ENCODE data around the gene PARN. TPM values are rescaled to one million over a fixed set of nuclear protein-coding genes. Genes with fewer than 3 reads are reported as not detected.
A peak's percentile ranks its signal among the peaks of the same experiment; 100 is the strongest.

Gene PARN
- total RNA-seq, 1 donor from 2014 or later: 26.5 TPM

DNA sequence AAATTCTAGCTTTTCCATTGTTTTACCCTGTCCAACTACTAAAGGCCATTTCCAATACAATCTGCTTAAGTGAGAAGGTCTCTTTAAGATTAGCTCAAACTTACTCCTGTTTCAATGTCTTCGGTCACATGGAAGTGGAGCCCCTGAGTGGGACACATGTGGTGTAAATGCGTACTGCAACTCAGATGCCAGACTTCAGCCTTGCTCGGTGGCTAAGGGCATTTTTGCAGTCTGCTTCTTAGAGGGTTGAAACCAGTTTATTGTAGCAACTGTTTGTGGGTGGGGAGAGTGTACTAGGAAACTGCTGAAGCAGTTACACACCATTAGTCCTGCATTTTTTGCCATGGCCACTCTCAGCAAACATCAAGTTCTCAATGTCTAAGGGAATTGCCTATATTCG lies 140.6 kb downstream of the PARN start:
- no peaks in the 10 kb centered on the region for H3K36me3 Mint-ChIP-seq (ENCODE audit: low read depth)
- H3K4me1 Mint-ChIP-seq: peaks cover 38% of the 10 kb centered on the region
- H3K4me3 Mint-ChIP-seq: peak overlapping the region; percentile 64
- peaks cover 2% of the 10 kb centered on the region for H3K27me3 Mint-ChIP-seq (ENCODE audit: low read depth)
- no peak overlapping the region for H3K27ac Mint-ChIP-seq (ENCODE audit: unreplicated experiment)
- TF ChIP-seq, protein P1, sequence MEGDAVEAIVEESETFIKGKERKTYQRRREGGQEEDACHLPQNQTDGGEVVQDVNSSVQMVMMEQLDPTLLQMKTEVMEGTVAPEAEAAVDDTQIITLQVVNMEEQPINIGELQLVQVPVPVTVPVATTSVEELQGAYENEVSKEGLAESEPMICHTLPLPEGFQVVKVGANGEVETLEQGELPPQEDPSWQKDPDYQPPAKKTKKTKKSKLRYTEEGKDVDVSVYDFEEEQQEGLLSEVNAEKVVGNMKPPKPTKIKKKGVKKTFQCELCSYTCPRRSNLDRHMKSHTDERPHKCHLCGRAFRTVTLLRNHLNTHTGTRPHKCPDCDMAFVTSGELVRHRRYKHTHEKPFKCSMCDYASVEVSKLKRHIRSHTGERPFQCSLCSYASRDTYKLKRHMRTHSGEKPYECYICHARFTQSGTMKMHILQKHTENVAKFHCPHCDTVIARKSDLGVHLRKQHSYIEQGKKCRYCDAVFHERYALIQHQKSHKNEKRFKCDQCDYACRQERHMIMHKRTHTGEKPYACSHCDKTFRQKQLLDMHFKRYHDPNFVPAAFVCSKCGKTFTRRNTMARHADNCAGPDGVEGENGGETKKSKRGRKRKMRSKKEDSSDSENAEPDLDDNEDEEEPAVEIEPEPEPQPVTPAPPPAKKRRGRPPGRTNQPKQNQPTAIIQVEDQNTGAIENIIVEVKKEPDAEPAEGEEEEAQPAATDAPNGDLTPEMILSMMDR (conservative IDR thresholded peaks at IDR 0.05): peak; percentile 49
- H3K9me3 Mint-ChIP-seq: no peaks in the 10 kb centered on the region
- DNase-seq (ENCODE audit: low read depth, low spot score): no peak

DNA sequence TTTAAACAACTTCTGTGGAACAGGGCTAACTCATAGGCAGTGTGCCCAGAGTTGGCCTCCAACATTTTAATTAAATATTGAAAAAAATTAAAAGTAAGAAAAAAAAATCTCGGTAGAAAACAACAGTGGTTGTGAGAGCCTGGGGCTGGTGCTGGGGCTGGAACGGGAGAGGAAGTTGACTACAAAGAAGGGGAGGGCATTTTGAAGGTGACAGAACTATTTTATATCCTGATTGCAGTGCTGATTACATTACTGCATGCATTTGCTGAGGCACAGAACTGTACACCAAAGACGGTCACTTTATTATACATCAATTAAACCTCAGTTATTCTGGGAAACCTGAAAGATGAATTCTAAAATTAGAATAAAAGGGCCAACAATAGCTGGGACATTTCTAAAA lies 142.5 kb downstream of the PARN start:
- peak overlapping the region; percentile 97 for H3K27ac Mint-ChIP-seq (ENCODE audit: unreplicated experiment)
- H3K4me3 Mint-ChIP-seq: peak overlapping the region; percentile 36
- TF ChIP-seq, protein P1 (conservative IDR thresholded peaks at IDR 0.05): no peak
- no peaks in the 10 kb centered on the region for H3K27me3 Mint-ChIP-seq (ENCODE audit: low read depth)
- no peaks in the 10 kb centered on the region for H3K36me3 Mint-ChIP-seq (ENCODE audit: low read depth)
- peaks cover 41% of the 10 kb centered on the region for H3K4me1 Mint-ChIP-seq
- no peak for DNase-seq (ENCODE audit: low read depth, low spot score)
- no peaks in the 10 kb centered on the region for H3K9me3 Mint-ChIP-seq

DNA sequence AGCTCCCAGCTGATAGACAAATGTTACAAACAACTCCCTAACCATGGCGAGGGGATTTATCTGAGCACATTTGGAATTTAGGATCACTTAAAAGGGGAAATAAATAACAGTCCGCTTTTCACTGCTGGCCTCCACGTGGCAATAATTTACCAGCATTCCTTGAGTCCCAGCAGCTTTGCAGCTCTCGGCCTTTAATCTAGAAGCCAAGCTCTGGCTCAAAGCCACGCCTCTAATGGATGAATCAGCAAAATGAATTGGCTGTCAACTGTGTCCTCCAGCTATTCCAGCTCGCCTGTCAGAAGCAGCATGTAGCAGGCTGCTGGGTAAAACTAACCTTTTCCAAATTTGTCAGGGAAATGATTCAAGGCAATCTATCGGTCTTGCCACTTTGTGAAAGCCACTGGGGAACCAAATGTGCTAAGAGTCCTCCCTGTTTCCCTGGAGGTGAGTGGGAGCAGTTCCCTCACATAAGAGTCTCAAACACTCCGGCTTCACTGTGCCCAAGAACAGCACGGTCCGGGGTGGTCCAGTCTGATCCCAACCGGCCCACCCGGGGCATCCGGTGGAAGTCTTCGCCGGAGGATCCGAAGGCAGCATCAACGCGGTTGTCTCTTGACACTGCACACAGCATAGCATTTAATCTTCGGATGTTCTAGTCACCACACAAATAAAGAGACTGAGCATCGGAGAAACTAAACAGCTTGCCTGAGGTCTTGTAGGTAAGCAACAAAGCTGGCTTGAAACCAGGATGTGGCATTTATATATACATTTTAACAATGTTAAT lies 143.3 kb downstream of the PARN start:
- TF ChIP-seq, protein P1 (conservative IDR thresholded peaks at IDR 0.05): no peak
- peaks cover 3% of the 10 kb centered on the region for H3K36me3 Mint-ChIP-seq (ENCODE audit: low read depth)
- H3K4me1 Mint-ChIP-seq: peaks cover 33% of the 10 kb centered on the region
- H3K27ac Mint-ChIP-seq (ENCODE audit: unreplicated experiment): peak overlapping the region; percentile 93
- DNase-seq (ENCODE audit: low read depth, low spot score): peak; percentile 14
- H3K27me3 Mint-ChIP-seq (ENCODE audit: low read depth): no peaks in the 10 kb centered on the region
- H3K4me3 Mint-ChIP-seq: peak overlapping the region; percentile 8
- no peaks in the 10 kb centered on the region for H3K9me3 Mint-ChIP-seq

DNA sequence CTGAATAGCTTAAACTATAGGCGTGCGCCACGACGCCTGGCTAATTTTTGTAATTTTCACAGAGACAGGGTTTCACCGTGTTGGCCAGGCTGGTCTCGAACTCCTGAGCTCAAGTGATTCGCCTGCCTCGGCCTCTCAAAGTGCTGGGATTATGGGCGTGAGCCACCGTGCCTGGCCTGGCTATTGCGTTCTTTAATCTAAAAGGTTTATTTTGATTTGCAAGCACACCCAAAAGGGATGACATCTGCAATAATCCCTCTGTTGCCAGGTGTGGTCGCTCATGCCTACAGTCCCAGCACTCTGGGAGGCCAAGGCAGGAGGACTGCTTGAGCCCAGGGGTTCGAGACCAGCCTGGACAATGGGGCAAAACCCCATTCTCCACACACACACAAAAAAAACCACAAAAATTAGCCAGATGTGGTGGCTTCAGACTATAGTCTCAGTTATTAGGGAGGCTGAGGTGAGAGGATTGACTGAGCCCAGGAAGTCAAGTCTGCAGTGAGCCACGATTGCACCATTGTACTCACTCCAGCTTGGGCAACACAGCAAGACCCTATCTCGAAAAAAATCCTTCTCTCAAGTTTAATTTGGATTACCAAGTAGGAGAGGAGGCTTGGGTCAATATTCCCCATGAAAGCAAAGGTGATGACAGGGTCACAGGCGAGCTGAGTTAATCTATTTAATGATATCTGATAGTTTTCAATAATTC lies 144.1 kb downstream of the PARN start:
- Mint-ChIP-seq H3K4me3 (no peak overlapping the region), H3K27me3 (ENCODE audit: low read depth) (no peaks in the 10 kb centered on the region), H3K4me1 (peaks cover 33% of the 10 kb centered on the region), H3K27ac (ENCODE audit: unreplicated experiment) (no peak overlapping the region), H3K36me3 (ENCODE audit: low read depth) (peaks cover 7% of the 10 kb centered on the region), H3K9me3 (no peaks in the 10 kb centered on the region)
- TF ChIP-seq, protein P1 (conservative IDR thresholded peaks at IDR 0.05): no peak
- DNase-seq (ENCODE audit: low read depth, low spot score): no peak

DNA sequence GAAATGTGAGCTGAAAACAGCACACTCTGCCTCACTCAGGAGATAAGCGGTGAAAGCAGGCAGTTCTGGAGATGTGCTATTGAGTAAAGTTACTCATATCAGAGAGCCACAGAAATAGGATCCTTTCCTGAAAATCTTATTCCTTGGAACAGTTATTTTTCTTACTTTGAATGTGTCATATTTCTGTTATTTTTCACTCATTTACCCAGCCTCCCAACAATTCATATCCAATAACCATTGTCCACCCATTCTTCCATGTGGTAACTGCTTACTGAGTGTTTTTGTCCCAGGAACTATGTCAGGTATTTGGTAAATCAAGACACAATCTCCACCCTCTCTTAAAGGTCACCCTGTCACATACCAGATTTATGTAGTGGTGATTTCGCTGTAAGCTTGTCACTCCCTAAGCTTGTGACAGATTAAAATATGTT lies 144.9 kb downstream of the PARN start:
- TF ChIP-seq, protein P1 (conservative IDR thresholded peaks at IDR 0.05): no peak
- Mint-ChIP-seq H3K4me1 (peaks cover 33% of the 10 kb centered on the region), H3K27me3 (ENCODE audit: low read depth) (no peaks in the 10 kb centered on the region), H3K9me3 (peaks cover 2% of the 10 kb centered on the region), H3K27ac (ENCODE audit: unreplicated experiment) (no peak overlapping the region), H3K36me3 (ENCODE audit: low read depth) (peaks cover 13% of the 10 kb centered on the region), H3K4me3 (no peak overlapping the region)
- no peak for DNase-seq (ENCODE audit: low read depth, low spot score)

Measured in neural crest cell (in vitro differentiated cells).